Measurements from ENCODE around the gene GALNT7. TPM values are rescaled to one million over a fixed set of nuclear protein-coding genes. Genes with fewer than 3 reads are reported as not detected.

The GALNT7 gene
- total and polyA plus RNA-seq, 2 donors (not counting 3 experiments of a cell fraction or from before 2014, with no cell fraction given), result 19.6 to 54.6 TPM

DNA sequence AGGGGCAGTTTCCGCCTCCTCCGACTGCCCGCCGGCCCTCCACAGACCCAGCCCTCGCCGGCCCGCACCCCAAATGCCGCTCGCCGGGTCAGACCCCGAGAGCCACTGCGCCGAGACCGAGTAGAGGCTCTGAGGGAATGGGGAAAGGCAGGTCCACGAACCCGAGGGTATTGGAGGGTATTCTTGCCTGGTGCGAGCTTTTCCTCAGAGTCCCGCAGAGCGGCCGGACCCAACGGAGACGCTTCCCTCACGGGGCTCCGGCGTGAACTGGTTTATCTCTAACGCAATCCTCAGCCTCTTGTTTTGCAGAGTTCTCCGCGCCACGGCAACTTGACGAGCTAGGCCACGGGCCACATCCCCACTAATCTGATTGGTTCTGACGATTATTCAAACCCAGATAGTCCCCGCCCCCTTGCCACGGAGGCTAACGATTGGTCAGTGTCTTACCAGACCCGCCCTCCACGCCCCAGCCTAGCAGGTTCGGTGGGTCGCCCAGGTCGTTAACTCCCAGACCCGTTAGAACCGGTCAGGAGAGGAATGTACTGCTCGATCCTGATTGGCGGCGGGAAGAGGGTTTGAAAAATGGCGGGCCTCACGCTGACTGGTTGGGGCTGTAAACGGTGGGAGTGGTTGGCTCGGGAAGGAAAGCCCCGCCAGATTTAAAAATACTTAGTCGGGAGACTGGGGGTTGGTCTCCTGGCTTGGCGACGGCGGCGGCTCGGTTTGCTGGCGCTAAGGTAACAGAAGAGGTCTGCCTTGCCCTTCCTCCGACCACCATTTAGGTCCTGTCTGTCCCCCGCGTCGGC lies 165.7 kb downstream of the GALNT7 start, which contains the start of gene HMGB2:
TSS of gene HMGB2 (minus strand) at position 274 of the 806 bp plus-strand sequence. CDS start 709 bp downstream, outside the sequence.
- peak; percentile 100 for DNase-seq (ENCODE audit: low read depth, low spot score)
- intact Hi-C loops (cut with micrococcal nuclease), result loop anchor here (1.0 to 10.0 kb wide), 8 partner anchors 16 to 981 kb away; partner anchors contain the start of gene SAP30
- Histone ChIP-seq H3K27me3 (ENCODE audit: control insufficient read depth in 2 of 2, insufficient read depth in 2 of 2, low read length in 2 of 2) (no peaks in the 10 kb centered on the region), H3K4me1 (ENCODE audit: control insufficient read depth, extremely low read depth, insufficient read depth, low read length) (peaks cover 24% of the 10 kb centered on the region), H3K27ac (ENCODE audit: insufficient read depth, low read depth, low read length) (peak within 1 kb of the TSS; percentile 88), H4K20me1 (replicated peaks; ENCODE audit: control insufficient read depth, extremely low read depth, insufficient read depth, low read length) (peaks cover 3% of the 10 kb centered on the region), H2AFZ (ENCODE audit: low read depth, low read length) (peak within 1 kb of the TSS; percentile 98), H3K4me2 (ENCODE audit: insufficient read depth, low read length) (peak within 1 kb of the TSS; percentile 100), H3K9me3 (replicated peaks; ENCODE audit: control insufficient read depth, insufficient read depth, low read length) (no peaks in the 10 kb centered on the region), H3K36me3 (ENCODE audit: control insufficient read depth in 2 of 2, extremely low read depth in 1 of 2, insufficient read depth in 2 of 2, low read length in 2 of 2) (peaks cover 0 to 15% of the 10 kb centered on the region in 2 experiments), H3K4me3 (replicated peaks in 1 of 3; ENCODE audit: insufficient read depth in 1 of 3, low read depth in 1 of 3, low read length in 3 of 3) (peak within 1 kb of the TSS; percentile 81 to 98 (median 91)), H3K9ac (replicated peaks; ENCODE audit: extremely low read depth, insufficient read depth, low read length) (peak within 1 kb of the TSS; percentile 97), H3K9me1 (replicated peaks; ENCODE audit: control insufficient read depth, extremely low read depth, insufficient read depth, low read length) (no peaks in the 10 kb centered on the region), H3K79me2 (ENCODE audit: control insufficient read depth, insufficient read depth, low read length) (peaks cover 35% of the 10 kb centered on the region)
- no TSS peak for BruUV-seq (replicated peaks)
- dilution Hi-C loops (cut with MboI; ENCODE audit: extremely low pct_ligation_motif_present, low sequenced_read_pairs), result no loop called here
- FAIRE-seq, result peak; percentile 97
- ChIA-PET POLR2A (interaction anchor here (0.5 to 3.5 kb wide), 14 partner anchors 8 to 152 kb away, joined by 3 to 127 read pairs (median 3); partner anchors contain the start of gene SAP30), CTCF (interaction anchor here (0.7 to 8.2 kb wide), 11 partner anchors 14 to 321 kb away, joined by 3 to 70 read pairs (median 6); partner anchors contain the start of gene SAP30)
- TF ChIP-seq POLR2AphosphoS5 (IDR thresholded peaks at IDR 0.05; ENCODE audit: insufficient read depth, low read depth, low read length), result peak; percentile 83
- TF ChIP-seq, protein P1, sequence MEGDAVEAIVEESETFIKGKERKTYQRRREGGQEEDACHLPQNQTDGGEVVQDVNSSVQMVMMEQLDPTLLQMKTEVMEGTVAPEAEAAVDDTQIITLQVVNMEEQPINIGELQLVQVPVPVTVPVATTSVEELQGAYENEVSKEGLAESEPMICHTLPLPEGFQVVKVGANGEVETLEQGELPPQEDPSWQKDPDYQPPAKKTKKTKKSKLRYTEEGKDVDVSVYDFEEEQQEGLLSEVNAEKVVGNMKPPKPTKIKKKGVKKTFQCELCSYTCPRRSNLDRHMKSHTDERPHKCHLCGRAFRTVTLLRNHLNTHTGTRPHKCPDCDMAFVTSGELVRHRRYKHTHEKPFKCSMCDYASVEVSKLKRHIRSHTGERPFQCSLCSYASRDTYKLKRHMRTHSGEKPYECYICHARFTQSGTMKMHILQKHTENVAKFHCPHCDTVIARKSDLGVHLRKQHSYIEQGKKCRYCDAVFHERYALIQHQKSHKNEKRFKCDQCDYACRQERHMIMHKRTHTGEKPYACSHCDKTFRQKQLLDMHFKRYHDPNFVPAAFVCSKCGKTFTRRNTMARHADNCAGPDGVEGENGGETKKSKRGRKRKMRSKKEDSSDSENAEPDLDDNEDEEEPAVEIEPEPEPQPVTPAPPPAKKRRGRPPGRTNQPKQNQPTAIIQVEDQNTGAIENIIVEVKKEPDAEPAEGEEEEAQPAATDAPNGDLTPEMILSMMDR (IDR thresholded peaks at IDR 0.05; ENCODE audit: extremely low read depth in 1 of 2, insufficient read depth in 1 of 2, low read depth in 1 of 2, low read length in 2 of 2), result no peak
- no peak for TF ChIP-seq FOS (IDR thresholded peaks at IDR 0.05; ENCODE audit: borderline replicate concordance, insufficient read depth, low read length)
- peak; percentile 92 for TF ChIP-seq POLR2A (IDR thresholded peaks at IDR 0.05; ENCODE audit: low read depth, low read length)
- TF ChIP-seq GATA2 (IDR thresholded peaks at IDR 0.05; ENCODE audit: insufficient read depth, insufficient read length, low read depth, low read length), result peak; percentile 64
- TF ChIP-seq, protein P2, sequence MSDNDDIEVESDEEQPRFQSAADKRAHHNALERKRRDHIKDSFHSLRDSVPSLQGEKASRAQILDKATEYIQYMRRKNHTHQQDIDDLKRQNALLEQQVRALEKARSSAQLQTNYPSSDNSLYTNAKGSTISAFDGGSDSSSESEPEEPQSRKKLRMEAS (IDR thresholded peaks at IDR 0.05; ENCODE audit: insufficient read depth, insufficient read length), result peak; percentile 21
- TF ChIP-seq JUN (IDR thresholded peaks at IDR 0.05; ENCODE audit: borderline replicate concordance, insufficient read depth, insufficient read length, low read depth), result no peak
- no peak for TF ChIP-seq EZH2 (IDR thresholded peaks at IDR 0.05; ENCODE audit: borderline replicate concordance, low read depth, low read length, severe bottlenecking)
- no peak for TF ChIP-seq MYC (IDR thresholded peaks at IDR 0.05; ENCODE audit: low read depth, low read length)

Data from endothelial cell of umbilical vein (primary cell).